Measurements from ENCODE around the gene MACROD2. TPM values are rescaled to one million over a fixed set of nuclear protein-coding genes. Genes with fewer than 3 reads are reported as not detected.

MACROD2 gene
- total and polyA plus RNA-seq, 2 donors (not counting 1 experiment from before 2014, with no cell fraction given): 5.3 to 6.7 TPM

DNA sequence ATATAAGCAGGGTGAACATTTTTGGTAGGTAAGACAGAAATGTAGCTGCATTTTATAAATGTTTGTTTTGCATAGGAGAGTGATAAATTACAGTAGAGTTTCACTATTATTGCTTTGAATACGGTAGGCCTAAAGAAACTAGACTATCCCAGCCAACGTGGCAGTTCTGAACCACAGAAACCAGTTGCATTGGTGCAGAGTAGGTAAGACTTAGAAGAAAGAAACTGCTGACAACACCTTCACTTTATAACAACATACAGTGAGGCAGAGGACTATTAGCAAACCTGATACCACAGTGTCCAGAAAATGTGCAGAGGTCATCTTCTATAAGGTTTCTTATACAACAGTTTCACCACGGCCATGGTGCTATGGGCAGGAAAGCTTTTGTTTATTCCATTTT is 2011.8 kb downstream of the MACROD2 start:
- no peak for ATAC-seq (ENCODE audit: low read depth)
- 80% methylated on average over 2 of the region's 3 CpGs for WGBS (ENCODE audit: insufficient coverage)

GRCh38 chr20:16007962-16008361 is 2012.6 kb downstream of the MACROD2 start:
- POLR2A ChIA-PET: no interaction called here
- intact Hi-C loops (cut with micrococcal nuclease): no loop called here
- no peaks in the 10 kb centered on the region for H3K27me3 ChIP-seq (replicated peaks in 1 of 4; ENCODE audit: control extremely low read depth in 1 of 4, control insufficient read depth in 3 of 4, insufficient read depth in 4 of 4, low read length in 3 of 4)
- H3K27me3 Mint-ChIP-seq: no peaks in the 10 kb centered on the region
- ATAC-seq (ENCODE audit: low read depth): no peak
- no peak overlapping the region for H3K4me2 ChIP-seq (replicated peaks; ENCODE audit: low read depth, low read length, poor library complexity, severe bottlenecking)
- H3K9ac ChIP-seq (ENCODE audit: low read length): no peak overlapping the region
- peaks cover 17% of the 10 kb centered on the region for H3K4me1 Mint-ChIP-seq
- WGBS (ENCODE audit: insufficient coverage): 75% methylated on average over 8 of the region's 9 CpGs
- H3K4me3 ChIP-seq (ENCODE audit: control extremely low read depth in 1 of 5, extremely low read depth in 1 of 5, insufficient read depth in 1 of 5, low read depth in 2 of 5, low read length in 4 of 5): no peak overlapping the region
- H3K27ac Mint-ChIP-seq: no peak overlapping the region
- peaks cover 0 to 5% of the 10 kb centered on the region in 2 experiments for H3K36me3 ChIP-seq (replicated peaks in 1 of 2; ENCODE audit: control extremely low read depth in 1 of 2, control insufficient read depth in 1 of 2, extremely low read depth in 1 of 2, insufficient read depth in 2 of 2, low read length in 1 of 2)
- H3K79me2 ChIP-seq (ENCODE audit: control insufficient read depth, insufficient read depth, low read length): no peaks in the 10 kb centered on the region
- no peaks in the 10 kb centered on the region for H4K20me1 ChIP-seq (ENCODE audit: control insufficient read depth, insufficient read depth, low read length, poor library complexity, severe bottlenecking)
- CTCF ChIA-PET: interaction anchor here (0.6 to 1.6 kb wide), 2 partner anchors 15 to 40 kb away, joined by 3 to 5 read pairs; no protein-coding TSS in a partner anchor
- H3K27ac ChIP-seq (ENCODE audit: low read length in 2 of 2): no peak overlapping the region
- H3K4me3 Mint-ChIP-seq: no peak overlapping the region
- DNase-seq: no peak
- no peaks in the 10 kb centered on the region for H3K9me3 Mint-ChIP-seq (ENCODE audit: insufficient read depth)
- H3K9me3 ChIP-seq (ENCODE audit: control extremely low read depth in 1 of 3, control insufficient read depth in 2 of 3, insufficient read depth in 1 of 3, low read length in 2 of 3): peaks cover 0 to 4% (median 0%) of the 10 kb centered on the region in 3 donors
- TF ChIP-seq, protein P1, sequence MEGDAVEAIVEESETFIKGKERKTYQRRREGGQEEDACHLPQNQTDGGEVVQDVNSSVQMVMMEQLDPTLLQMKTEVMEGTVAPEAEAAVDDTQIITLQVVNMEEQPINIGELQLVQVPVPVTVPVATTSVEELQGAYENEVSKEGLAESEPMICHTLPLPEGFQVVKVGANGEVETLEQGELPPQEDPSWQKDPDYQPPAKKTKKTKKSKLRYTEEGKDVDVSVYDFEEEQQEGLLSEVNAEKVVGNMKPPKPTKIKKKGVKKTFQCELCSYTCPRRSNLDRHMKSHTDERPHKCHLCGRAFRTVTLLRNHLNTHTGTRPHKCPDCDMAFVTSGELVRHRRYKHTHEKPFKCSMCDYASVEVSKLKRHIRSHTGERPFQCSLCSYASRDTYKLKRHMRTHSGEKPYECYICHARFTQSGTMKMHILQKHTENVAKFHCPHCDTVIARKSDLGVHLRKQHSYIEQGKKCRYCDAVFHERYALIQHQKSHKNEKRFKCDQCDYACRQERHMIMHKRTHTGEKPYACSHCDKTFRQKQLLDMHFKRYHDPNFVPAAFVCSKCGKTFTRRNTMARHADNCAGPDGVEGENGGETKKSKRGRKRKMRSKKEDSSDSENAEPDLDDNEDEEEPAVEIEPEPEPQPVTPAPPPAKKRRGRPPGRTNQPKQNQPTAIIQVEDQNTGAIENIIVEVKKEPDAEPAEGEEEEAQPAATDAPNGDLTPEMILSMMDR (IDR thresholded peaks at IDR 0.05): no peak
- no peak for TF ChIP-seq EZH2 (IDR thresholded peaks at IDR 0.05; ENCODE audit: borderline replicate concordance, insufficient read depth, low read depth, low read length, poor library complexity, severe bottlenecking)
- H3K4me1 ChIP-seq (ENCODE audit: control insufficient read depth in 2 of 2, insufficient read depth in 2 of 2, low read length in 2 of 2): peaks cover 0 to 9% of the 10 kb centered on the region in 2 donors
- H2AFZ ChIP-seq (ENCODE audit: insufficient read depth, low read depth, low read length, poor library complexity, severe bottlenecking): no peak overlapping the region

More for the DNA sequence above, 2011.8 kb downstream of the MACROD2 start:
- H3K36me3 ChIP-seq (replicated peaks in 1 of 2; ENCODE audit: control extremely low read depth in 1 of 2, control insufficient read depth in 1 of 2, extremely low read depth in 1 of 2, insufficient read depth in 2 of 2, low read length in 1 of 2): peaks cover 0 to 6% of the 10 kb centered on the region in 2 experiments
- no peak overlapping the region for H3K9ac ChIP-seq (ENCODE audit: low read length)
- Mint-ChIP-seq H3K27ac (no peak overlapping the region), H3K27me3 (no peaks in the 10 kb centered on the region), H3K9me3 (ENCODE audit: insufficient read depth) (no peaks in the 10 kb centered on the region), H3K4me3 (no peak overlapping the region), H3K4me1 (peaks cover 18% of the 10 kb centered on the region)
- H4K20me1 ChIP-seq (ENCODE audit: control insufficient read depth, insufficient read depth, low read length, poor library complexity, severe bottlenecking): no peaks in the 10 kb centered on the region
- CTCF ChIA-PET: interaction anchor here (1.6 kb wide), 1 partner anchor 16 kb away, joined by 3 read pairs; no protein-coding TSS in a partner anchor
- no peak overlapping the region for H3K27ac ChIP-seq (ENCODE audit: low read length in 2 of 2)
- H3K9me3 ChIP-seq (ENCODE audit: control extremely low read depth in 1 of 3, control insufficient read depth in 2 of 3, insufficient read depth in 1 of 3, low read length in 2 of 3): peaks cover 0 to 4% (median 0%) of the 10 kb centered on the region in 3 donors
- no peak overlapping the region for H3K4me2 ChIP-seq (replicated peaks; ENCODE audit: low read depth, low read length, poor library complexity, severe bottlenecking)
- no peak for DNase-seq
- no peaks in the 10 kb centered on the region for H3K79me2 ChIP-seq (ENCODE audit: control insufficient read depth, insufficient read depth, low read length)
- H3K27me3 ChIP-seq (replicated peaks in 1 of 4; ENCODE audit: control extremely low read depth in 1 of 4, control insufficient read depth in 3 of 4, insufficient read depth in 4 of 4, low read length in 3 of 4): no peaks in the 10 kb centered on the region
- intact Hi-C loops (cut with micrococcal nuclease): no loop called here
- H3K4me3 ChIP-seq (ENCODE audit: control extremely low read depth in 1 of 5, extremely low read depth in 1 of 5, insufficient read depth in 1 of 5, low read depth in 2 of 5, low read length in 4 of 5): no peak overlapping the region
- POLR2A ChIA-PET: no interaction called here
- H2AFZ ChIP-seq (ENCODE audit: insufficient read depth, low read depth, low read length, poor library complexity, severe bottlenecking): no peak overlapping the region
- no peak for TF ChIP-seq EZH2 (IDR thresholded peaks at IDR 0.05; ENCODE audit: borderline replicate concordance, insufficient read depth, low read depth, low read length, poor library complexity, severe bottlenecking)
- TF ChIP-seq, protein P1 (IDR thresholded peaks at IDR 0.05): no peak
- peaks cover 0 to 9% of the 10 kb centered on the region in 2 donors for H3K4me1 ChIP-seq (ENCODE audit: control insufficient read depth in 2 of 2, insufficient read depth in 2 of 2, low read length in 2 of 2)
